T-helper 1 cell (primary cell): ENCODE data around the gene DKK1.
"Not testable (repeated sequence)": the region's sequence is repeated elsewhere in the genome, so short reads cannot be mapped to it uniquely, and the experiment has no call there.

Experiments
- DNase-seq, 5 donors: peaks; one replicate each; pipeline ENCODE4 v3.0.0-alpha.2; 2012 to 2020

DKK1 gene

DNA sequence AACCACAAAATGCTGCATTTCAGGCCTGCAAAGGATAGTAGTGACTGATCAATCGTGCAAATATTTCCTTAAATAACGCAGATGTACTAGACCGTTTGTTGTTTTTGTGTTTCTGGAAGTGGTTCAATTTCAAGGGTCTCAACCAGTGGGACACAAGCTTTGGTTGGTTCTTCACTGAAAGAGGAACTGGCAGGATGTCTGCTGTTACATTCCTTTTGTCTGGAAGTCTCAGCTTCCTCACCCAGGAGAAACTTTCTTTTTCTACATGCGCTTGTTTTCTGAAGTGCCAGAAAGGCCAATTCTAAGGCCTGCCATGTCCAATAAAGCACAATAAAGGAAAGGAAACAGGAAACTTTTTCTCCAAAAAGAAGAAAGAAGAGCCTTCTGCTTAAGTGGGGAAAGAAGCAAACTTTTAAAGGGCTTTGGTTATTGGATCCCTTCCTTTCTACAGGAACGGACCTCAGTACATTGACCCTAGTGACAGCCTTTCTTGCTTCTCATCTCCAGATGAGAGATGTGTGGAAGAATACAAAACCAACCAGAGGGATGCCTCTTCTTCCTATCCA, 4.1 kb downstream of the DKK1 start:
- no peak for DNase-seq

- no peak for DNase-seq
These were observed 4.9 kb downstream of the DKK1 start for GRCh38 chr10:52318822-52319464.

- no peak for DNase-seq
These were observed 5.8 kb downstream of the DKK1 start for GRCh38 chr10:52319926-52320325.

GRCh38 chr10:52322323-52322722, 8.2 kb downstream of the DKK1 start:
- DNase-seq = no peak

GRCh38 chr10:52322936-52323335, 8.9 kb downstream of the DKK1 start:
- no peak for DNase-seq

GRCh38 chr10:52326382-52326781, 12.3 kb downstream of the DKK1 start:
- no peak for DNase-seq

DNA sequence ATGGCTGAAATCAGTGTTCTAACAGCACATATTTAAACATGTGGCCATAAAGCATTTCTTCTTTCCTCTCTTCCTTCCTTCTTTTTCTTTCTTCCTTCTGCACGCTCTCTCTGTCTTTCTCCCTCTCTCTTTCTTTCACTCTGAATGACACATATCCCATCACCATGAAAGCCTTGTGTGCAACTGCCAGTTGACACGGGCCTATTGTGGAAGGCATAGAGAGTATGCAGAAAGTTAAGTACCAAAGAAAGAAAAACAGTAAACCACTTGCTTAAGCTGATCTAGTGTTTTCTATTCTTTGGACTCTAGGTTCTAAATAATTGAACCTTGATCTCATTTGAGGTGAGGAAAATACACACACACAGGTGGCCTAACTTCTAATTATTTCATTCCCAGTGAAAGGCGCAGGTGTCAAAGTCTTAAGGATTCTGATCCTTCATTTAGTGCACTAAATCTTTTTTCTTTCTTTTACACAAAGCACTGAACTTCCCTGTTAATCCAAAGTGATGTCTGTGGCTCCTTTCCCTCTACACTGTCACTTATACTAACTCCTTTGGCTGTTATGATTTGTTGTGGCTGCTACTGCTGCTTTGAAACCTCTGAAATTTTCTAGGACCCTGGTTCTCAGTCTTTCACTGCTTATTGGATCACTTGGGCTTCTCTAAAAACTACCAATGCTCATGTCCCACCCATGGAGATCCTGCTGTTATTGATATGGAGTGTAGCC, 17.7 kb downstream of the DKK1 start:
- no peak for DNase-seq

- DNase-seq = no peak
These were observed 18.7 kb downstream of the DKK1 start for GRCh38 chr10:52332815-52333214.

GRCh38 chr10:52334595-52334994, 20.5 kb downstream of the DKK1 start:
- no peak for DNase-seq

DNA sequence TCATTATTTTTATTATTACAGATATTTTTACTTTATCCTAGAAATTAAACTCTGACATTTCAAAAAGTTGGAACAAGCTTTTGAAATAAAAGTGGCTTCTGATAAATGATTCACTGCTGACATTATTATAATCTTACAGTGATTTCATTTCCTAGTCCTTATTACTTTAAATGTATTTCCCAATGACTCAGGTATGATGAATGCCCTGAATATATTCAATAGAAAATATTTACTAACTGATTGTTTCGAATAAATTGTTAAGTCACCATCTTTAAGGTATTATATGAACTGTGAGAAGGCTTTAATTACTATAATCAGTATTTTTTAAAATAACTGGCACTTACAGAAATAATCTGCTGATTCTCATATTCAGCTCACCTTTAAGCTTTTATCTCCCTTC, 21.6 kb downstream of the DKK1 start:
- DNase-seq = no peak

DNA sequence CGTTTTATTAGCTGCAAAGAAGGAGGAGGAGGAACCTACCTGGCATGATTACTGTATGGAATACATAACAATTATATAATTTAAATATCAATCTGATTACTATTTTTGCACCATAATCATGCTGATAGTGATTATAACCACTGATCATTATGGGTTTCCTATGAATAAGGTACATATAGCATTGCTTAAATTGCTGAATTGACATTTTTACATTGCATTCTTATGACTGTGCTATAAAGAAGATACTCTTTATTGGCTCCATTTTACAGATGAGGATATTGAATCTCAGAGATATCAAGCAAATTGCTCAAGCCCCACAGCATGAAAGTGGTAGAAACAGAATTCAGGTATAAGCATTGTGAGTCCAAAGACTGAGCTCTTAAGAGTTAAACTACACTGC, 23.1 kb downstream of the DKK1 start:
- no peak for DNase-seq

GRCh38 chr10:52343439-52343838, 29.4 kb downstream of the DKK1 start:
- no peak for DNase-seq

- peak in 1 of 5 donors; percentile 11 for DNase-seq
These were observed 32.6 kb downstream of the DKK1 start for GRCh38 chr10:52346394-52347326.

GRCh38 chr10:52347327-52347667, 33.2 kb downstream of the DKK1 start:
- no peak for DNase-seq

DNA sequence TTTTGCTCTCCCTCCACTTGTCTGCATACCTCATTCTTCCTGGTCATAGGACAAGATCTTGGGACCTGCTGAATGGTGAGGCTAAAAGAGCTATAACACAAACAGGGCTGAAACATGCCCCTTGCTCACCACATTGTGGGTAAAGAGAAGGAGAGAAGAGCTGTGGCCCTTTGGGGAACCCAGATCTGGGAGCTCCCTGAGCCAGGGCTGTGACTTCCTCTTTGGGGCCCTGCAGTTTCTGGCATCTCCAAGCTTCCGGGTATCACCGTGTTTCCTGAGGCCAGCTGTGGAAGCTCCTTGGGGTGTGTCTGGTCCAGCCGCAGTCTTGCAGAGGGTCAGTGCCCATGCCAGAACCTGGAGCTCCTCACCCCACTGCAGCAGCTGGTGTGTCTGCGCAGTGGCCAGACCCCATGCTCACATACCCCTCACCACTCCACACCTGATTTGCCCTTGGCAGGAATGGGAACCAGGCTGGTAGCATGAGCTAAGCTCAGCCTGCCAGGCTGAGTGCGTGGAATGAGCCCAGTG, 34.0 kb downstream of the DKK1 start:
- no peak for DNase-seq

DNA sequence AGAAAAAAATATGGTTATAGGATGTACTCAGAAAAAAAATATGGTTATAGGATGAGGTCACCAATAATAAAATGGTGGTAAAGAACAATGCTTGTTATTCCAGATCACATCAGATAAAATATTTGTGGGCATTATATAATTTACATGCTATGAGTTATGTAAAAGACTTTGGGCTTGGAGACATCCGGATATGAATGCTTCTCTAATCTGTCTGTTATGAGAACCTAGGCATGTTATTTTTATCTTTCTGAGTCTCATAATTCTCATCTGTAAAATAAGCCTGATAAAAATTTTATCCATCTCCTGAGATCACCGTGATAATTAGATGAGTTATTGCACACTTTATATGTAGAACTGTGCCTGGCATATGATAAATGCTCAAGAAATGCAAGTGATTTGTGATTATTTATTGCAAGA, 37.8 kb downstream of the DKK1 start:
- DNase-seq = no peak

DNA sequence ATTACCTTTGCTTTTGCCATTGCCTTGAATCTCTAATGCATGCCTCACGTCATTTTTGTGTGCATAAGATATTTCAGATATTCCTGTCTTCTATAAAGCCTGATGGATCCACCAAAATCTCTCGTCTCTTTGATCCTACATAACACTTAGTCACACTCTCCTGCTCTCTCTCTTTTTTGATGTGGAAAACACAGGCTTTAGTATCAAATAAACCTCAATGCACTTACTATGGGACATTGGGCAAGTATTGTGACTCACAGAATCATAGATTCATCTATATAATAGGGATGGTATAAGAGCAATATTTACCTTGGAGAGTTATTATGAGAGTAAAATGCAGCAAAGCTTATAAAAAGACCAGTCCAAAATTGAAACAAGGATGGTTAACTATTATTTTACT, 39.1 kb downstream of the DKK1 start:
- DNase-seq = no peak

- no peak for DNase-seq
These were observed 39.9 kb downstream of the DKK1 start for GRCh38 chr10:52353960-52354394.

DNA sequence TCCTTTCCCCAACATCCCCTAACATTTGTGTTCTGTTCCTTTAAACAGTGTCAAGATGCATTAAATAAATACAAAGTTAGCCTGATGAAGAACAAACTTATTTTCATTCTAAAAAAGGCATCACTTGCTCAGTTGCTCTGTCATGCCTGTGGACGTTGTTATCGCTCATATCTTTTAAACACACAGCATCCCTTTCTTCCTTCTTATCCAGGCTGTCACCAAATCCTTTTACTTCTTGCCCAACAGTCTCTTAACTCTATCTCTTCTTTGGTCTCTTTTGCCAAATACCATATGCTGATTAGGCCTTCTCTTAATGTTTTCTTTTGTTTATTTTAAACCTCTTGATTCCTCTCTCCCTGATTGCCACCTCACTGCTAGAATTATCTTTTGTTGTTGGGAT, 43.9 kb downstream of the DKK1 start:
- no peak for DNase-seq

DNA sequence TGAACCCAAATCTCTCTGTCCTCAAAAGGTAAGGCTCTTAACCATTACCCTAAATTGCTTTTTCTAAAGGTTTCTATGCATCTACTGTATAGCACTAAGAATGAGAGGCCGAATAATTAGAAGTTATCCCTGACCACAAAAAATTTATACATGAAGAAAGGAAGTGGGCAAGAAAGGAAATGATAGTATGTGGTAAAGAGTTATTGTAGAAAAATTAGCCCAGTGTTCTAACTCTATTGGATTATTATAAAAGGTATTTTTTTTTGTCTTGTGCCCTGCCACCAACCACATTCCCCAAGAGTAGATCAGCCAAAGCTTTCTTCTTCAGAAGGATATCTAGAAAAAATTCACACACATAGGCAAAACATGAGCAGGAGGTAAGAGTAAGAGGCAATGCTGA, 45.4 kb downstream of the DKK1 start:
- DNase-seq = no peak

GRCh38 chr10:52365547-52366432, 51.7 kb downstream of the DKK1 start:
- DNase-seq = not testable (repeated sequence)
